HepG2 (cell line): ENCODE data around the gene ATRAID. TPM values are rescaled to one million over a fixed set of nuclear protein-coding genes. Genes with fewer than 3 reads are reported as not detected.

Experiments
- AHR ChIP-seq: IDR thresholded peaks from 2 replicates; pipeline ENCODE4 v1.6.1; 2018; ENCODE audit warnings: missing genetic modification reagents, missing compliant biosample characterization
- KLF11 ChIP-seq: IDR thresholded peaks from 2 replicates; pipeline ENCODE4 v1.6.1; 2016; ENCODE audit warnings: missing compliant biosample characterization
- ONECUT2 ChIP-seq: sonication (generic); formaldehyde crosslinking; IDR thresholded peaks from 2 replicates; pipeline ENCODE4 v1.4.0; 2020; ENCODE audit warnings: missing genetic modification reagents
- SCMH1 ChIP-seq: sonication (generic); formaldehyde crosslinking; IDR thresholded peaks from 2 replicates; pipeline ENCODE4 v1.9.0; 2021; ENCODE audit warnings: missing genetic modification reagents, mild to moderate bottlenecking, borderline replicate concordance
- U2AF1 ChIP-seq: fragments of 200-400 bp; formaldehyde crosslinking; optimal IDR thresholded peaks from 2 replicates; pipeline ENCODE3; 2017; ENCODE audit warnings: mild to moderate bottlenecking, low read depth, low read length
- ZNF121 ChIP-seq: sonication (generic); formaldehyde crosslinking; IDR thresholded peaks from 2 replicates; pipeline ENCODE4 v1.5.0; 2020; ENCODE audit warnings: mild to moderate bottlenecking, missing genetic modification reagents
- ZNF235 ChIP-seq: sonication (generic); formaldehyde crosslinking; IDR thresholded peaks from 2 replicates; pipeline ENCODE4 v1.8.1; 2023; ENCODE audit warnings: mild to moderate bottlenecking, missing genetic modification reagents, borderline replicate concordance
- ZNF34 ChIP-seq: sonication (generic); formaldehyde crosslinking; IDR thresholded peaks from 2 replicates; pipeline ENCODE4 v1.4.0; 2020; ENCODE audit warnings: mild to moderate bottlenecking, missing genetic modification reagents, borderline replicate concordance
- ZNF484 ChIP-seq: sonication (generic); formaldehyde crosslinking; IDR thresholded peaks from 2 replicates; pipeline ENCODE4 v1.5.1; 2020; ENCODE audit warnings: mild to moderate bottlenecking, low read depth, missing genetic modification reagents, borderline replicate concordance
- ZNF644 ChIP-seq: IDR thresholded peaks from 2 replicates; pipeline ENCODE4 v1.6.1; 2016; ENCODE audit warnings: low read depth
- ZNF878 ChIP-seq: sonication (generic); formaldehyde crosslinking; IDR thresholded peaks from 2 replicates; pipeline ENCODE4 v1.8.1; 2023; ENCODE audit warnings: mild to moderate bottlenecking, missing genetic modification reagents, moderate library complexity
- polyA plus RNA-seq, 8 experiments: library from polyadenylated mRNA; depleted of rRNA in 3 of 8; stranded (reverse) in 7 of 8; unstranded in 1 of 8; fragments of >200 nt; fragmentation: Illumina TruSeq in 4 of 8; extraction: Trizol in 4 of 8; gene quantifications; 2 replicates each; pipeline versions ENCODE4 v1.2.1 to v1.2.3, GENCODE V29; 2011 to 2016; ENCODE audit warnings: low read depth in 4 of 8, missing spikeins in 1 of 8, mixed read lengths in 1 of 8; ENCODE audit not compliant: insufficient read depth in 1 of 8
- total RNA-seq, 5 experiments: library from RNA; depleted of rRNA; stranded (reverse); fragments of >200 nt; fragmentation: Illumina TruSeq; extraction: Trizol; gene quantifications; 2 replicates each; pipeline ENCODE4 v1.2.3, GENCODE V29; 2016; ENCODE audit warnings: low read depth in 1 of 5
- TF ChIP-seq, protein P1 (sequence below): sonication (generic); formaldehyde crosslinking; IDR thresholded peaks from 2 replicates; pipeline ENCODE4 v1.4.0; 2020; ENCODE audit warnings: missing genetic modification reagents, borderline replicate concordance
- TF ChIP-seq, protein P2 (sequence below): sonication (generic); formaldehyde crosslinking; IDR thresholded peaks from 2 replicates; pipeline ENCODE4 v1.5.0; 2020; ENCODE audit warnings: missing genetic modification reagents
- TF ChIP-seq, protein P3 (sequence below): sonication (generic); formaldehyde crosslinking; IDR thresholded peaks from 2 replicates; pipeline ENCODE4 v1.4.0; 2020; ENCODE audit warnings: missing genetic modification reagents, borderline replicate concordance
- TF ChIP-seq, protein P4 (sequence below): sonication (generic); formaldehyde crosslinking; IDR thresholded peaks from 2 replicates; pipeline ENCODE4 v1.4.0; 2020; ENCODE audit warnings: mild to moderate bottlenecking, missing genetic modification reagents, borderline replicate concordance

Gene ATRAID
- total and polyA plus RNA-seq, 2 of the 13 experiments (the other 11 are each of a cell fraction or from before 2014, with no cell fraction given): 207 to 382 TPM

- TF ChIP-seq, protein P1, sequence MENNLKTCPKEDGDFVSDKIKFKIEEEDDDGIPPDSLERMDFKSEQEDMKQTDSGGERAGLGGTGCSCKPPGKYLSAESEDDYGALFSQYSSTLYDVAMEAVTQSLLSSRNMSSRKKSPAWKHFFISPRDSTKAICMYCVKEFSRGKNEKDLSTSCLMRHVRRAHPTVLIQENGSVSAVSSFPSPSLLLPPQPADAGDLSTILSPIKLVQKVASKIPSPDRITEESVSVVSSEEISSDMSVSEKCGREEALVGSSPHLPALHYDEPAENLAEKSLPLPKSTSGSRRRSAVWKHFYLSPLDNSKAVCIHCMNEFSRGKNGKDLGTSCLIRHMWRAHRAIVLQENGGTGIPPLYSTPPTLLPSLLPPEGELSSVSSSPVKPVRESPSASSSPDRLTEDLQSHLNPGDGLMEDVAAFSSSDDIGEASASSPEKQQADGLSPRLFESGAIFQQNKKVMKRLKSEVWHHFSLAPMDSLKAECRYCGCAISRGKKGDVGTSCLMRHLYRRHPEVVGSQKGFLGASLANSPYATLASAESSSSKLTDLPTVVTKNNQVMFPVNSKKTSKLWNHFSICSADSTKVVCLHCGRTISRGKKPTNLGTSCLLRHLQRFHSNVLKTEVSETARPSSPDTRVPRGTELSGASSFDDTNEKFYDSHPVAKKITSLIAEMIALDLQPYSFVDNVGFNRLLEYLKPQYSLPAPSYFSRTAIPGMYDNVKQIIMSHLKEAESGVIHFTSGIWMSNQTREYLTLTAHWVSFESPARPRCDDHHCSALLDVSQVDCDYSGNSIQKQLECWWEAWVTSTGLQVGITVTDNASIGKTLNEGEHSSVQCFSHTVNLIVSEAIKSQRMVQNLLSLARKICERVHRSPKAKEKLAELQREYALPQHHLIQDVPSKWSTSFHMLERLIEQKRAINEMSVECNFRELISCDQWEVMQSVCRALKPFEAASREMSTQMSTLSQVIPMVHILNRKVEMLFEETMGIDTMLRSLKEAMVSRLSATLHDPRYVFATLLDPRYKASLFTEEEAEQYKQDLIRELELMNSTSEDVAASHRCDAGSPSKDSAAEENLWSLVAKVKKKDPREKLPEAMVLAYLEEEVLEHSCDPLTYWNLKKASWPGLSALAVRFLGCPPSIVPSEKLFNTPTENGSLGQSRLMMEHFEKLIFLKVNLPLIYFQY: 0 out of 2 replicates have a peak, but pooled peaks have one; percentile 29
- TF ChIP-seq, protein P2, sequence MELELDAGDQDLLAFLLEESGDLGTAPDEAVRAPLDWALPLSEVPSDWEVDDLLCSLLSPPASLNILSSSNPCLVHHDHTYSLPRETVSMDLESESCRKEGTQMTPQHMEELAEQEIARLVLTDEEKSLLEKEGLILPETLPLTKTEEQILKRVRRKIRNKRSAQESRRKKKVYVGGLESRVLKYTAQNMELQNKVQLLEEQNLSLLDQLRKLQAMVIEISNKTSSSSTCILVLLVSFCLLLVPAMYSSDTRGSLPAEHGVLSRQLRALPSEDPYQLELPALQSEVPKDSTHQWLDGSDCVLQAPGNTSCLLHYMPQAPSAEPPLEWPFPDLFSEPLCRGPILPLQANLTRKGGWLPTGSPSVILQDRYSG (CRISPR knock-in tag): no peak
- 0 out of 2 replicates have a peak, but pooled peaks have one; percentile 27 for TF ChIP-seq AHR
- no peak for TF ChIP-seq ONECUT2 (CRISPR knock-in tag)
- no peak for TF ChIP-seq U2AF1
- TF ChIP-seq, protein P3, sequence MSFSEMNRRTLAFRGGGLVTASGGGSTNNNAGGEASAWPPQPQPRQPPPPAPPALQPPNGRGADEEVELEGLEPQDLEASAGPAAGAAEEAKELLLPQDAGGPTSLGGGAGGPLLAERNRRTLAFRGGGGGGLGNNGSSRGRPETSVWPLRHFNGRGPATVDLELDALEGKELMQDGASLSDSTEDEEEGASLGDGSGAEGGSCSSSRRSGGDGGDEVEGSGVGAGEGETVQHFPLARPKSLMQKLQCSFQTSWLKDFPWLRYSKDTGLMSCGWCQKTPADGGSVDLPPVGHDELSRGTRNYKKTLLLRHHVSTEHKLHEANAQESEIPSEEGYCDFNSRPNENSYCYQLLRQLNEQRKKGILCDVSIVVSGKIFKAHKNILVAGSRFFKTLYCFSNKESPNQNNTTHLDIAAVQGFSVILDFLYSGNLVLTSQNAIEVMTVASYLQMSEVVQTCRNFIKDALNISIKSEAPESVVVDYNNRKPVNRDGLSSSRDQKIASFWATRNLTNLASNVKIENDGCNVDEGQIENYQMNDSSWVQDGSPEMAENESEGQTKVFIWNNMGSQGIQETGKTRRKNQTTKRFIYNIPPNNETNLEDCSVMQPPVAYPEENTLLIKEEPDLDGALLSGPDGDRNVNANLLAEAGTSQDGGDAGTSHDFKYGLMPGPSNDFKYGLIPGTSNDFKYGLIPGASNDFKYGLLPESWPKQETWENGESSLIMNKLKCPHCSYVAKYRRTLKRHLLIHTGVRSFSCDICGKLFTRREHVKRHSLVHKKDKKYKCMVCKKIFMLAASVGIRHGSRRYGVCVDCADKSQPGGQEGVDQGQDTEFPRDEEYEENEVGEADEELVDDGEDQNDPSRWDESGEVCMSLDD (CRISPR knock-in tag): no peak
- no peak for TF ChIP-seq ZNF34 (CRISPR knock-in tag)
- TF ChIP-seq ZNF235 (CRISPR knock-in tag): no peak; the same call in 1 of the 2 replicates
- no peak for TF ChIP-seq ZNF484 (CRISPR knock-in tag)
- TF ChIP-seq, protein P4, sequence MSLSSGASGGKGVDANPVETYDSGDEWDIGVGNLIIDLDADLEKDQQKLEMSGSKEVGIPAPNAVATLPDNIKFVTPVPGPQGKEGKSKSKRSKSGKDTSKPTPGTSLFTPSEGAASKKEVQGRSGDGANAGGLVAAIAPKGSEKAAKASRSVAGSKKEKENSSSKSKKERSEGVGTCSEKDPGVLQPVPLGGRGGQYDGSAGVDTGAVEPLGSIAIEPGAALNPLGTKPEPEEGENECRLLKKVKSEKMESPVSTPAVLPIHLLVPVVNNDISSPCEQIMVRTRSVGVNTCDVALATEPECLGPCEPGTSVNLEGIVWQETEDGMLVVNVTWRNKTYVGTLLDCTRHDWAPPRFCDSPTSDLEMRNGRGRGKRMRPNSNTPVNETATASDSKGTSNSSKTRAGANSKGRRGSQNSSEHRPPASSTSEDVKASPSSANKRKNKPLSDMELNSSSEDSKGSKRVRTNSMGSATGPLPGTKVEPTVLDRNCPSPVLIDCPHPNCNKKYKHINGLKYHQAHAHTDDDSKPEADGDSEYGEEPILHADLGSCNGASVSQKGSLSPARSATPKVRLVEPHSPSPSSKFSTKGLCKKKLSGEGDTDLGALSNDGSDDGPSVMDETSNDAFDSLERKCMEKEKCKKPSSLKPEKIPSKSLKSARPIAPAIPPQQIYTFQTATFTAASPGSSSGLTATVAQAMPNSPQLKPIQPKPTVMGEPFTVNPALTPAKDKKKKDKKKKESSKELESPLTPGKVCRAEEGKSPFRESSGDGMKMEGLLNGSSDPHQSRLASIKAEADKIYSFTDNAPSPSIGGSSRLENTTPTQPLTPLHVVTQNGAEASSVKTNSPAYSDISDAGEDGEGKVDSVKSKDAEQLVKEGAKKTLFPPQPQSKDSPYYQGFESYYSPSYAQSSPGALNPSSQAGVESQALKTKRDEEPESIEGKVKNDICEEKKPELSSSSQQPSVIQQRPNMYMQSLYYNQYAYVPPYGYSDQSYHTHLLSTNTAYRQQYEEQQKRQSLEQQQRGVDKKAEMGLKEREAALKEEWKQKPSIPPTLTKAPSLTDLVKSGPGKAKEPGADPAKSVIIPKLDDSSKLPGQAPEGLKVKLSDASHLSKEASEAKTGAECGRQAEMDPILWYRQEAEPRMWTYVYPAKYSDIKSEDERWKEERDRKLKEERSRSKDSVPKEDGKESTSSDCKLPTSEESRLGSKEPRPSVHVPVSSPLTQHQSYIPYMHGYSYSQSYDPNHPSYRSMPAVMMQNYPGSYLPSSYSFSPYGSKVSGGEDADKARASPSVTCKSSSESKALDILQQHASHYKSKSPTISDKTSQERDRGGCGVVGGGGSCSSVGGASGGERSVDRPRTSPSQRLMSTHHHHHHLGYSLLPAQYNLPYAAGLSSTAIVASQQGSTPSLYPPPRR: no peak
- TF ChIP-seq ZNF121 (CRISPR knock-in tag): no peak
- TF ChIP-seq SCMH1 (CRISPR knock-in tag): no peak
- peak; percentile 50; the same call in 1 of the 2 replicates for TF ChIP-seq ZNF878 (CRISPR knock-in tag)
- TF ChIP-seq KLF11: peak; percentile 89; the same call in 1 of the 2 replicates
- no peak for TF ChIP-seq ZNF644 (CRISPR knock-in tag)
Measured at GRCh38 chr2:27217173-27218121, 5.6 kb downstream of the ATRAID start, which contains the start of gene CAD (continued).
